Central memory CD4-positive, alpha-beta T cell (primary cell): ENCODE measurements around the gene TTC28.
"Not testable (repeated sequence)": the region's sequence is repeated elsewhere in the genome, so short reads cannot be mapped to it uniquely, and the experiment has no call there.

Experiments used
- DNase-seq: peaks from one replicate; pipeline ENCODE4 v3.0.0; 2022

Gene TTC28

GRCh38 chr22:28172892-28173670, 506.6 kb downstream of the TTC28 start:
- no peak for DNase-seq

GRCh38 chr22:28171712-28172111, 507.9 kb downstream of the TTC28 start:
- no peak for DNase-seq

- no peak for DNase-seq
Measured at GRCh38 chr22:28171115-28171514, 508.5 kb downstream of the TTC28 start.

- not testable (repeated sequence) for DNase-seq
Measured at GRCh38 chr22:28169314-28169713, 510.3 kb downstream of the TTC28 start.

- no peak for DNase-seq
Measured at GRCh38 chr22:28155808-28156207, 523.8 kb downstream of the TTC28 start.

GRCh38 chr22:28154861-28155260, 524.8 kb downstream of the TTC28 start:
- DNase-seq: no peak

GRCh38 chr22:28151151-28151816, 528.4 kb downstream of the TTC28 start:
- no peak for DNase-seq

- DNase-seq: no peak
Measured at GRCh38 chr22:28148816-28149465, 530.7 kb downstream of the TTC28 start.

- DNase-seq: no peak
Measured at GRCh38 chr22:28147401-28147800, 532.2 kb downstream of the TTC28 start.

GRCh38 chr22:28146401-28147314, 533.0 kb downstream of the TTC28 start:
- no peak for DNase-seq

- DNase-seq: no peak
Measured at GRCh38 chr22:28143961-28144745, 535.5 kb downstream of the TTC28 start.

GRCh38 chr22:28143241-28143865, 536.3 kb downstream of the TTC28 start:
- no peak for DNase-seq

- DNase-seq: no peak
Measured at GRCh38 chr22:28142361-28142961, 537.2 kb downstream of the TTC28 start.

- no peak for DNase-seq
Measured at GRCh38 chr22:28141614-28142013, 538.0 kb downstream of the TTC28 start.

- no peak for DNase-seq
Measured at GRCh38 chr22:28139961-28140360, 539.7 kb downstream of the TTC28 start.

- DNase-seq: no peak
Measured at GRCh38 chr22:28139516-28139915, 540.1 kb downstream of the TTC28 start.

- no peak for DNase-seq
Measured at GRCh38 chr22:28137036-28137435, 542.6 kb downstream of the TTC28 start.

- DNase-seq: no peak
Measured at GRCh38 chr22:28132466-28132865, 547.2 kb downstream of the TTC28 start.

- DNase-seq: no peak
Measured at GRCh38 chr22:28129319-28129962, 550.2 kb downstream of the TTC28 start.

GRCh38 chr22:28128827-28129226, 550.8 kb downstream of the TTC28 start:
- DNase-seq: no peak
